Retinal pigment epithelial cell (primary cell): Measurements from ENCODE around the gene TIFAB.

ENCODE experiments used
- DNase-seq: peaks from one replicate; pipeline ENCODE4 v3.0.0-alpha.2; 2010; ENCODE audit warnings: low read depth
- H3K4me3 ChIP-seq: 2 replicates; pipeline ENCODE4 v1.5.1; 2011; ENCODE audit warnings: mild to moderate bottlenecking, low read length, control low read depth, moderate library complexity
- TF ChIP-seq, protein P1 (sequence below): conservative IDR thresholded peaks from 2 replicates; pipeline ENCODE4 v1.5.1; 2011; ENCODE audit warnings: low read depth, low read length, control low read depth, inconsistent platforms

The TIFAB gene

GRCh38 chr5:135422419-135422818 is 29.7 kb downstream of the TIFAB start:
- no peak overlapping the region for H3K4me3 ChIP-seq
- TF ChIP-seq, protein P1, sequence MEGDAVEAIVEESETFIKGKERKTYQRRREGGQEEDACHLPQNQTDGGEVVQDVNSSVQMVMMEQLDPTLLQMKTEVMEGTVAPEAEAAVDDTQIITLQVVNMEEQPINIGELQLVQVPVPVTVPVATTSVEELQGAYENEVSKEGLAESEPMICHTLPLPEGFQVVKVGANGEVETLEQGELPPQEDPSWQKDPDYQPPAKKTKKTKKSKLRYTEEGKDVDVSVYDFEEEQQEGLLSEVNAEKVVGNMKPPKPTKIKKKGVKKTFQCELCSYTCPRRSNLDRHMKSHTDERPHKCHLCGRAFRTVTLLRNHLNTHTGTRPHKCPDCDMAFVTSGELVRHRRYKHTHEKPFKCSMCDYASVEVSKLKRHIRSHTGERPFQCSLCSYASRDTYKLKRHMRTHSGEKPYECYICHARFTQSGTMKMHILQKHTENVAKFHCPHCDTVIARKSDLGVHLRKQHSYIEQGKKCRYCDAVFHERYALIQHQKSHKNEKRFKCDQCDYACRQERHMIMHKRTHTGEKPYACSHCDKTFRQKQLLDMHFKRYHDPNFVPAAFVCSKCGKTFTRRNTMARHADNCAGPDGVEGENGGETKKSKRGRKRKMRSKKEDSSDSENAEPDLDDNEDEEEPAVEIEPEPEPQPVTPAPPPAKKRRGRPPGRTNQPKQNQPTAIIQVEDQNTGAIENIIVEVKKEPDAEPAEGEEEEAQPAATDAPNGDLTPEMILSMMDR = no peak
- no peak for DNase-seq

DNA sequence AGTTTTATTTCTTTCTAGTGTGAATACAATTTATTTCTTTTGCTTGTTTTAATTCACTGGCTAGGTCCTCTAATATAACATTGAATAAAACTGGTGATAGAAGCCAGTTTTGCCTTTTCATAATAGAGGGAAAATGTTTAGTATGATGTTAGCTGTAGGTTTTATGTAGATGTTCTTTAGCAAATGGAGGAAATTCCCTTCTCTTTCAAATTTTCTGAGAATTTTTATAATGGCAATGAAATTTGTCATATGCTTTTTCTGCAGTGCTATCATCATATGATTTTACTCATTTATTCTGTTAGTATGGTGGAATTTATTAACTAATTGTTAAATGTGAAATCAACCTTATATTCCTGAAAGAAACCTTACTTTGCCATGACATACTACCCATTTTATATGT is 35.1 kb downstream of the TIFAB start:
- DNase-seq = no peak
- no peak overlapping the region for H3K4me3 ChIP-seq
- TF ChIP-seq, protein P1 = no peak

DNA sequence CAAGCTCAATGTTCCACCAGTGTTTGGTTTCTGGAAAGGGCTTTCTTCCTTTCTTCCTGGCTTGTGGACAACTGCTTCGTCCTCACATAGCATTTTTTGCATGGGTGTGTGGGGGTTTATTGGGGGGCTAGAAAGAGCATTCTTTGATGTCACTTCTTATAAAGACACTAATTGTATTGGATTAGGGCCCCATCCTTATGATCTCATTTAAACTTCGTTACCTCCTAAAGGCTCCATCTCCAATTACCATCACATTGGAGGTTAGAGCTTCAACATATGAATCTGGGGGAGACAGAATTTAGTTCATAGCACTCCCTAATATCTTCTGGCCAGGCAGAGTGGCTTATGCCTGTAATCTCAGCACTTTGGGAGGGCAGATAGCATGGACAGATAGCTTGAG is 47.1 kb downstream of the TIFAB start:
- DNase-seq = no peak
- TF ChIP-seq, protein P1 = no peak
- no peak overlapping the region for H3K4me3 ChIP-seq

- no peak overlapping the region for H3K4me3 ChIP-seq
- TF ChIP-seq, protein P1 = no peak
- DNase-seq = no peak
Measured at GRCh38 chr5:135402031-135402430, 50.1 kb downstream of the TIFAB start.

- TF ChIP-seq, protein P1 = no peak
- DNase-seq = no peak
- no peak overlapping the region for H3K4me3 ChIP-seq
Measured at GRCh38 chr5:135400866-135401265, 51.3 kb downstream of the TIFAB start.

DNA sequence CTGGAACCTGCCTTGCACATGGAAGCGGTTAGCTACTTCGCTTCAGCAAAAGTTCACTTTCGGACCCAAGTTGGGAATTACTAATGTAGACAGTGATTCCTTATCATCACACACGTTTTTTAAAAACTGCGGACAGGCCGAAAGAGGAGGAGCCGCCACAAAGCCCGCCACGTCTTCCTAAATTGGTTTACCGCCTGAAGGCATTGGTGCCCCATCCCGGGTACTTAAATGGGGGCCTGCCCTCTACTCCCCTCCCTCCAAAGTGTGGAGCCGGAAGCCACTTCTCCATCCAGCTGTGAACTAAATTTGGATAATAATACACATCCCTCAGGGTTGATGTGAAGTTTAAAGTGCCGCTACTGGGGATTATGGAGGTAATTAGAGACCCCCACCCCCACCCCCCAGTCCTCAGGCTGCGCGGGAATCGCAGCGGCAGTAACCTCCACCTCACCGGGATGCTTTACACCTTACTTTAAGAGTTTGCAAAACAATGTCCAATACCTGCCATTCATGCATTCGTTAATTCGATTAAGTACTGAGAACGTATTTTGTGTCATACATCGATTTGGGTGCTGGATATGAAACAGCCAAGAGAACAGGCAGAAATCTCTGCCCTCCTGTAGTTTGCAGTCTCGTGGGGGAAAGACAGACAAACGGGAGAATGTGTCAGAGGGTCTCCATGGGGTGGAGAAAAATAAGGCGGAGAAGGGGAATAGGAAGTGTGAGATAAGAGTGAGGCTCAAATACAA is 52.2 kb downstream of the TIFAB start:
- peak overlapping the region; percentile 78 for H3K4me3 ChIP-seq
- TF ChIP-seq, protein P1 = no peak
- DNase-seq = no peak
